Gastrocnemius medialis (tissue), 4 donors: Measurements from ENCODE around the gene SYT14. TPM values are rescaled to one million over a fixed set of nuclear protein-coding genes. Genes with fewer than 3 reads are reported as not detected.
"Not testable (repeated sequence)": the region's sequence is repeated elsewhere in the genome, so short reads cannot be mapped to it uniquely, and the experiment has no call there.

ENCODE experiments used
- ATAC-seq, 2 donors: fragments of 150-250 bp; one replicate each; pipeline ENCODE4 v1.9.1; 2016
- DNase-seq, 2 donors: peaks; one replicate each; pipeline ENCODE4 v3.0.0-alpha.2; 2019
- H3K27ac ChIP-seq, 4 donors: fragments of 200-600 bp; sonication (generic); 1 replicate in 1 of 4; 2 replicates in 3 of 4; pipeline ENCODE4 v1.5.1; 2016 to 2018; ENCODE audit warnings: mild to moderate bottlenecking in 2 of 4, moderate library complexity in 1 of 4
- H3K27me3 ChIP-seq, 3 donors: fragments of 200-600 bp; sonication (generic) in 2 of 3; 1 replicate in 1 of 3; 2 replicates in 2 of 3; pipeline versions ENCODE4 v1.5.1 to v1.6.0; 2016 to 2019; ENCODE audit warnings: mild to moderate bottlenecking in 1 of 3, moderate library complexity in 1 of 3
- H3K36me3 ChIP-seq, 2 donors: fragments of 200-600 bp; sonication (generic) in 1 of 2; one replicate each; pipeline ENCODE4 v1.5.1; 2017 to 2018
- H3K4me1 ChIP-seq, 2 donors: fragments of 200-600 bp; sonication (generic) in 1 of 2; one replicate each; pipeline ENCODE4 v1.5.1; 2016 to 2017; ENCODE audit warnings: mild to moderate bottlenecking in 2 of 2
- H3K4me3 ChIP-seq, 4 donors: fragments of 200-600 bp; sonication (generic) in 3 of 4; 1 replicate in 1 of 4; 2 replicates in 3 of 4; pipeline ENCODE4 v1.5.1; 2016 to 2019; ENCODE audit warnings: mild to moderate bottlenecking in 2 of 4
- H3K9me3 ChIP-seq, 3 donors: fragments of 200-600 bp; sonication (generic) in 2 of 3; 1 replicate in 1 of 3; 2 replicates in 2 of 3; pipeline ENCODE4 v1.5.1; 2016 to 2019
- POLR2A ChIP-seq, 2 donors: fragments of 450-650 bp; IDR thresholded peaks; one replicate each; pipeline ENCODE4 v1.6.1; 2017; ENCODE audit warnings: antibody characterized with exemption in 2 of 2, mild to moderate bottlenecking in 2 of 2, moderate library complexity in 2 of 2
- in situ Hi-C, 4 donors: fragments of 200-750 bp; cut with MboI; loops; one replicate each; pipeline versions ENCODE4 v1.15.0 to v1.8.0; 2017; ENCODE audit warnings: low sequenced_read_pairs in 4 of 4
- intact Hi-C: fragments of 100-400 bp; cut with DNase I; formaldehyde crosslinking; loops from one replicate; pipeline ENCODE4 v1.15.1; 2023; ENCODE audit warnings: low total_unique reads
- total RNA-seq, 4 donors: library from RNA; depleted of rRNA; stranded (reverse); fragments of >200 nt; gene quantifications; one replicate each; pipeline versions ENCODE4 v1.1.0 to v1.2.3, GENCODE V29; 2016
- TF ChIP-seq, protein P1 (sequence below), 5 experiments: fragments of 450-650 bp in 3 of 5; fragments of 200-600 bp in 2 of 5; sonication (generic) in 2 of 5; IDR thresholded peaks in 4 of 5; conservative IDR thresholded peaks in 1 of 5; 1 replicate in 4 of 5; 2 replicates in 1 of 5; pipeline ENCODE4 v1.5.1; 2016 to 2019; ENCODE audit warnings: antibody characterized with exemption in 5 of 5, mild to moderate bottlenecking in 3 of 5, moderate library complexity in 3 of 5

Gene SYT14
- total RNA-seq, 4 donors from 2014 or later, result 0.05 to 1.1 (median 0.11) TPM; not detected in 1

DNA sequence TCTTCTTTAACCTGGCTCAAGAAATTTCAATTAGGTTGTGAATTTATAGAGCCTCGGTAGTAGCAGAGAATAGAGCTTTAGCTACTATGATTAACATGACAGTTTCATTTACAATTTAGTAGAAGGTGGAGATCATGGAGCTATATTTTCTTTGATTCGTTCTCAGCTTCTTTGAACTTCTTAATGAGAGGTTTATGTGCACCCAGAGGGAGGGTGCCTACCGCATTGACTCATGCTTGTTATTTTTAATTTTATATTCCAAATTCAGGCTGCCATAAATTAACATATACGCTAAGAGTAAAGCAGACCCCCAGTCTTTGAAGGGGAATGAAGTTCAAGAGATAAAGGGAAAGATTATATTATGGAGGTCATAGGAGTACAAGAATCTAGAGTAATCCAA lies 24.4 kb downstream of the SYT14 start:
- DNase-seq (no peak), ATAC-seq (no peak)
- Histone ChIP-seq H3K9me3 (no peaks in the 10 kb centered on the region), H3K4me1 (no peaks in the 10 kb centered on the region), H3K4me3 (no peak overlapping the region), H3K27me3 (no peaks in the 10 kb centered on the region), H3K36me3 (no peaks in the 10 kb centered on the region), H3K27ac (no peak overlapping the region)
- no peak for TF ChIP-seq POLR2A (IDR thresholded peaks at IDR 0.05)
- TF ChIP-seq, protein P1, sequence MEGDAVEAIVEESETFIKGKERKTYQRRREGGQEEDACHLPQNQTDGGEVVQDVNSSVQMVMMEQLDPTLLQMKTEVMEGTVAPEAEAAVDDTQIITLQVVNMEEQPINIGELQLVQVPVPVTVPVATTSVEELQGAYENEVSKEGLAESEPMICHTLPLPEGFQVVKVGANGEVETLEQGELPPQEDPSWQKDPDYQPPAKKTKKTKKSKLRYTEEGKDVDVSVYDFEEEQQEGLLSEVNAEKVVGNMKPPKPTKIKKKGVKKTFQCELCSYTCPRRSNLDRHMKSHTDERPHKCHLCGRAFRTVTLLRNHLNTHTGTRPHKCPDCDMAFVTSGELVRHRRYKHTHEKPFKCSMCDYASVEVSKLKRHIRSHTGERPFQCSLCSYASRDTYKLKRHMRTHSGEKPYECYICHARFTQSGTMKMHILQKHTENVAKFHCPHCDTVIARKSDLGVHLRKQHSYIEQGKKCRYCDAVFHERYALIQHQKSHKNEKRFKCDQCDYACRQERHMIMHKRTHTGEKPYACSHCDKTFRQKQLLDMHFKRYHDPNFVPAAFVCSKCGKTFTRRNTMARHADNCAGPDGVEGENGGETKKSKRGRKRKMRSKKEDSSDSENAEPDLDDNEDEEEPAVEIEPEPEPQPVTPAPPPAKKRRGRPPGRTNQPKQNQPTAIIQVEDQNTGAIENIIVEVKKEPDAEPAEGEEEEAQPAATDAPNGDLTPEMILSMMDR (IDR thresholded peaks at IDR 0.05 in 4 of 5, conservative IDR thresholded peaks at IDR 0.05 in 1 of 5), result no peak
- in situ Hi-C loops (no loop called here), intact Hi-C loops (no loop called here)

DNA sequence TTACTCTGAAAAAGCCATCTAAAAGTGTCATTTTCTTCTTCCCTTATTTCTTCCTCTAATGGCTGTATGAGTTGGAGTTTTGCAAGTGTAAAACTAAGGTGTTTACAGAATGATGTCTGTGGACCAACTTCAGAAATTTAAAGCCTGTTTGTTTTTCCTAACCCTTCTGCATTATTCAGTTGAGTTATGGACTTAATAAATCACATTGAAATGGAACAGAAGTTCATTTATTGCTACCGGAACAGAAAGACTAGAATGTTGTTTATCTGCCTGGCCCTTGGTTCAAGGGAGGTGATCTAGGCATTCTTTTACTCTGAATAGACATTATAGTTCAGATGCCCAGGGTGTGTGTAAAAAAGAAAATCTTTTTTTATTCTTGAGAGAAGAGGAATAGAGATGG lies 24.8 kb downstream of the SYT14 start:
- H3K36me3 ChIP-seq, result no peaks in the 10 kb centered on the region
- in situ Hi-C loops (no loop called here), intact Hi-C loops (no loop called here)
- no peak overlapping the region for H3K4me3 ChIP-seq
- no peaks in the 10 kb centered on the region for H3K9me3 ChIP-seq
- ATAC-seq (no peak), DNase-seq (no peak)
- no peak overlapping the region for H3K27ac ChIP-seq
- H3K27me3 ChIP-seq, result no peaks in the 10 kb centered on the region
- TF ChIP-seq, protein P1 (IDR thresholded peaks at IDR 0.05 in 4 of 5, conservative IDR thresholded peaks at IDR 0.05 in 1 of 5), result no peak
- TF ChIP-seq POLR2A (IDR thresholded peaks at IDR 0.05), result no peak
- H3K4me1 ChIP-seq, result no peaks in the 10 kb centered on the region

DNA sequence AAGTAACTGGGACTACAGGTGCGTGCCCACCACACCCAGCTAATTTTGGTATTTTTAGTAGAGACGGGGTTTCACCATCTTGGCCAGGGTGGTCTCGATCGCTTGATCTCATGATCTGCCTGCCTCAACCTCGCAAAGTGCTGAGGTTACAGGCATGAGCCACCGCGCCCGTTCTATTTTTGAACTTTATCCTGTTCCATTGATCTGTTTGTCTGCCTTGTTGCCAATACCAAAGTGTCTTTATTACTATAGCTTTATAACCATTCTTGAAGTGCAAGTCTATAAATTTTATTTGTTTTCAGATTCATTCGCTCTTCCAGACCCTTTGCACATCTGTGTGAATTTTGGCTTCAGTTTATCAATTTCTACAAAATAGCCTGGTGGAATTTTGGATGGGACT lies 28.0 kb downstream of the SYT14 start:
- ATAC-seq, result no peak
- intact Hi-C loops, result no loop called here
- no peaks in the 10 kb centered on the region for H3K27me3 ChIP-seq

DNA sequence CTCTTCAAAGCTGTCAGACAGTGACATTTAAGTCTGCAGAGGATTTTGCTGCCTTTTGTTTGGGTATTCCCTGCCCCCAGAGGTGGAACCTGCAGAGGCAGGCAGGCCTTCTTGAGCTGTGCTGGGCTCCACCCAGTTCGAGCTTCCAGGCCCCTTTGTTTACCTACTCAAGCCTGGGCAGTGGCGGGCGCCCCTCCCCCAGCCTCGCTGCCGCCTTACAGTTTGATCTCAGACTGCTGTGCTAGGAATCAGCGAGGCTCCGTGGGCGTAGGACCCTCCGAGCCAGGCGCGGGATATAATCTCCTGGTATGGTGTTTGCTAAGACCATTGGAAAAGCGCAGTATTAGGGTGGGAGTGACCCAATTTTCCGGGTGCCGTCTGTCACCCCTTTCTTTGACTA lies 40.7 kb downstream of the SYT14 start:
- H3K27ac ChIP-seq, intact Hi-C loops, DNase-seq, H3K9me3 ChIP-seq, ATAC-seq, H3K4me1 ChIP-seq, H3K4me3 ChIP-seq, H3K36me3 ChIP-seq, H3K27me3 ChIP-seq, in situ Hi-C loops: not testable (repeated sequence)

More for the DNA sequence above, 28.0 kb downstream of the SYT14 start:
- Histone ChIP-seq H3K27ac (no peak overlapping the region), H3K36me3 (no peaks in the 10 kb centered on the region), H3K9me3 (no peaks in the 10 kb centered on the region), H3K4me3 (no peak overlapping the region), H3K4me1 (no peaks in the 10 kb centered on the region)
- in situ Hi-C loops, result no loop called here
- no peak for DNase-seq
- TF ChIP-seq, protein P1 (IDR thresholded peaks at IDR 0.05 in 4 of 5, conservative IDR thresholded peaks at IDR 0.05 in 1 of 5), result no peak
- TF ChIP-seq POLR2A (IDR thresholded peaks at IDR 0.05), result no peak

DNA sequence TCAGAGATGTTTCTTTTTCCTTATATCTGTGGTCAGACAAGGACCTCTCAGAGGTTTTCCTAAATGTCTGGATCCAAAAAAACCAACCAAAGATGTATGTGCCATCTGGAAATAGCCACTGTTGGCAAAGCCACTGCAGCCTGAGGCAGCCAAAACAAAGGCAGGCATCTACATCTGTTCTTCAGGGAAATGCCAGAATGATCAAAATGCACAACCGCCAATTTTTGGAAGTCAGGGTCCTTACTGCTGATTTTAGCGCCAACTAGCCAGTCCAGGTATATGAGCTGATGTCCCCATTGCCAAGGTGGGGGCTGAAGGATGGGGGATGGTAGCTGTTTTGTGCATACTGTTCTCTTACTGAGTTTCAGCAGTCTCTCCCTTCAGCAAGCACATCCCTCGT lies 45.9 kb downstream of the SYT14 start:
- ATAC-seq, result no peak
- in situ Hi-C loops (loop anchor here in 1 of 4 donors (10.0 kb wide), 1 partner anchor 119 kb away; no protein-coding TSS in a partner anchor), intact Hi-C loops (no loop called here)
- H3K4me3 ChIP-seq, result no peak overlapping the region
- H3K27me3 ChIP-seq, result no peaks in the 10 kb centered on the region
- no peaks in the 10 kb centered on the region for H3K9me3 ChIP-seq
- no peaks in the 10 kb centered on the region for H3K4me1 ChIP-seq
- H3K36me3 ChIP-seq, result no peaks in the 10 kb centered on the region
- H3K27ac ChIP-seq, result no peak overlapping the region
- DNase-seq, result no peak
- no peak for TF ChIP-seq POLR2A (IDR thresholded peaks at IDR 0.05)
- TF ChIP-seq, protein P1 (IDR thresholded peaks at IDR 0.05 in 4 of 5, conservative IDR thresholded peaks at IDR 0.05 in 1 of 5), result no peak
